H1 (cell line): ENCODE measurements around the gene AGBL1. TPM values are rescaled to one million over a fixed set of nuclear protein-coding genes. Genes with fewer than 3 reads are reported as not detected.

Experiments
- CTCF ChIA-PET: fragments of 300-600 bp; sonication (Branson Sonifier 250); formaldehyde crosslinking; loops from one replicate; lab custom pipeline; 2021; ENCODE audit not compliant: partially characterized antibody; lab: Charles Lee
- POLR2A ChIA-PET: fragments of 300-600 bp; sonication (Branson Sonifier 250); formaldehyde crosslinking; loops from one replicate; lab custom pipeline; 2021; ENCODE audit warnings: inconsistent platforms; ENCODE audit not compliant: partially characterized antibody; lab: Charles Lee
- DNase-seq, 2 experiments: peaks; one replicate each; pipeline versions ENCODE4 v3.0.0 to v3.0.0-alpha.2; 2010 to 2022; ENCODE audit warnings: low spot score in 2 of 2, low read depth in 1 of 2, mixed read lengths in 1 of 2
- FAIRE-seq: peaks from 2 replicates; lab custom pipeline; 2011; peaks lifted over from hg19 to GRCh38; lab: Jason Lieb, UNC
- H2AFZ ChIP-seq: 2 replicates; pipeline ENCODE4 v1.8.1; 2012; ENCODE audit warnings: low read length, inconsistent platforms
- H2AK5ac ChIP-seq: 2 replicates; pipeline ENCODE4 v1.6.1; 2013; ENCODE audit warnings: low read depth, low read length
- H2BK120ac ChIP-seq: replicated peaks from 2 replicates; pipeline ENCODE3; 2013; ENCODE audit warnings: low read depth, low read length, inconsistent platforms
- H2BK12ac ChIP-seq: 2 replicates; pipeline ENCODE4 v1.6.1; 2013; ENCODE audit warnings: low read depth, low read length
- H2BK15ac ChIP-seq: 2 replicates; pipeline ENCODE4 v1.6.1; 2013; ENCODE audit warnings: low read length
- H2BK20ac ChIP-seq: 2 replicates; pipeline ENCODE4 v1.6.1; 2013; ENCODE audit warnings: low read length
- H2BK5ac ChIP-seq: 2 replicates; pipeline ENCODE4 v1.6.1; 2013; ENCODE audit warnings: low read depth, low read length
- H3K14ac ChIP-seq: 2 replicates; pipeline ENCODE4 v1.6.1; 2013; ENCODE audit warnings: inconsistent platforms; ENCODE audit not compliant: insufficient read length
- H3K18ac ChIP-seq: 2 replicates; pipeline ENCODE4 v1.6.1; 2013; ENCODE audit warnings: low read length; ENCODE audit errors: extremely low read depth
- H3K23ac ChIP-seq: 2 replicates; pipeline ENCODE4 v1.6.1; 2013; ENCODE audit warnings: inconsistent platforms; ENCODE audit not compliant: insufficient read length
- H3K23me2 ChIP-seq: 2 replicates; pipeline ENCODE4 v1.6.1; 2013; ENCODE audit warnings: low read depth, low read length
- H3K27ac ChIP-seq: 2 replicates; pipeline ENCODE4 v1.6.1; 2011; ENCODE audit warnings: low read depth, low read length, inconsistent platforms
- H3K27me3 ChIP-seq, 4 experiments: replicated peaks in 1 of 4; 1 replicate in 1 of 4; 2 replicates in 3 of 4; pipeline versions ENCODE4 v1.6.1 to v1.8.1; 2011 to 2013; ENCODE audit warnings: low read length in 3 of 4, mild to moderate bottlenecking in 3 of 4, inconsistent platforms in 2 of 4, mixed read lengths in 2 of 4, moderate library complexity in 1 of 4; ENCODE audit not compliant: control insufficient read depth in 3 of 4, insufficient read depth in 3 of 4; ENCODE audit errors: extremely low read depth in 1 of 4
- H3K36me3 ChIP-seq, 4 experiments: 2 replicates each; pipeline versions ENCODE4 v1.6.1 to v1.8.1; 2011 to 2013; ENCODE audit warnings: mild to moderate bottlenecking in 4 of 4, low read length in 3 of 4, moderate library complexity in 2 of 4, control low read depth in 1 of 4, inconsistent platforms in 1 of 4; ENCODE audit not compliant: insufficient read depth in 4 of 4, control insufficient read depth in 2 of 4
- H3K4ac ChIP-seq: replicated peaks from 2 replicates; pipeline ENCODE3; 2013; ENCODE audit warnings: low read length, low read depth, mixed read lengths, inconsistent platforms; ENCODE audit not compliant: insufficient read length
- H3K4me1 ChIP-seq, 4 experiments: replicated peaks in 1 of 4; 1 replicate in 1 of 4; 2 replicates in 3 of 4; pipeline versions ENCODE4 v1.6.1 to v1.8.1; 2011 to 2013; ENCODE audit warnings: low read length in 3 of 4, inconsistent platforms in 2 of 4, mixed read lengths in 1 of 4; ENCODE audit not compliant: insufficient read depth in 4 of 4, control insufficient read depth in 3 of 4
- H3K4me2 ChIP-seq, 2 experiments: 2 replicates each; pipeline versions ENCODE4 v1.6.1 to v1.8.1; 2011 to 2013; ENCODE audit warnings: low read depth in 2 of 2, low read length in 2 of 2, control low read depth in 1 of 2, inconsistent platforms in 1 of 2, mild to moderate bottlenecking in 1 of 2; ENCODE audit not compliant: insufficient read depth in 1 of 2
- H3K4me3 ChIP-seq, 4 experiments: fragments of 200-600, 300-600 bp in 1 of 4; sonication (generic), shearing (Covaris generic), sonication (Bioruptor Twin) in 1 of 4; 2 replicates each; pipeline versions ENCODE4 v1.5.1 to v1.8.1; 2011 to 2016; ENCODE audit warnings: low read length in 4 of 4, low read depth in 3 of 4, control low read depth in 2 of 4, inconsistent platforms in 2 of 4, mild to moderate bottlenecking in 2 of 4, mixed read lengths in 1 of 4, moderate library complexity in 1 of 4; ENCODE audit not compliant: insufficient read depth in 2 of 4; ENCODE audit errors: extremely low read depth in 1 of 4
- H3K56ac ChIP-seq: replicated peaks from 2 replicates; pipeline ENCODE3; 2013; ENCODE audit warnings: low read depth, mild to moderate bottlenecking, mixed read lengths, low read length, inconsistent platforms; ENCODE audit not compliant: insufficient read length
- H3K79me1 ChIP-seq: 2 replicates; pipeline ENCODE4 v1.6.1; 2013; ENCODE audit warnings: low read depth, low read length, control low read depth
- H3K79me2 ChIP-seq, 2 experiments: 2 replicates each; pipeline versions ENCODE4 v1.6.1 to v1.8.1; 2012 to 2013; ENCODE audit warnings: low read length in 2 of 2, mild to moderate bottlenecking in 2 of 2, inconsistent platforms in 1 of 2; ENCODE audit not compliant: insufficient read depth in 2 of 2, control insufficient read depth in 1 of 2
- H3K9ac ChIP-seq, 4 experiments: replicated peaks in 1 of 4; 1 replicate in 1 of 4; 2 replicates in 3 of 4; pipeline versions ENCODE4 v1.6.1 to v1.8.1; 2011 to 2013; ENCODE audit warnings: low read depth in 3 of 4, low read length in 3 of 4, control low read depth in 2 of 4, mild to moderate bottlenecking in 2 of 4, moderate library complexity in 2 of 4, inconsistent platforms in 1 of 4; ENCODE audit errors: extremely low read depth in 1 of 4
- H3K9me3 ChIP-seq, 2 experiments: 2 replicates each; pipeline versions ENCODE4 v1.6.1 to v1.8.1; 2012 to 2013; ENCODE audit warnings: mild to moderate bottlenecking in 2 of 2, moderate library complexity in 2 of 2, control low read depth in 1 of 2, inconsistent platforms in 1 of 2, low read depth in 1 of 2, low read length in 1 of 2, mixed read lengths in 1 of 2; ENCODE audit not compliant: insufficient read depth in 2 of 2
- H4K20me1 ChIP-seq, 2 experiments: replicated peaks in 1 of 2; 2 replicates each; pipeline versions ENCODE3 to v1.8.1; 2011 to 2013; ENCODE audit warnings: inconsistent platforms in 2 of 2, low read length in 2 of 2, mild to moderate bottlenecking in 1 of 2; ENCODE audit not compliant: insufficient read depth in 2 of 2, control insufficient read depth in 1 of 2
- H4K5ac ChIP-seq: 2 replicates; pipeline ENCODE4 v1.6.1; 2013; ENCODE audit warnings: low read length, low read depth, mixed read lengths, inconsistent platforms; ENCODE audit not compliant: insufficient read length
- H4K8ac ChIP-seq: 2 replicates; pipeline ENCODE4 v1.8.0; 2013; ENCODE audit warnings: mild to moderate bottlenecking, moderate library complexity, low read length, inconsistent platforms; ENCODE audit not compliant: insufficient read depth; ENCODE audit errors: extremely low read depth
- H4K91ac ChIP-seq: replicated peaks from 2 replicates; pipeline ENCODE3; 2013; ENCODE audit warnings: low read length, mixed read lengths, inconsistent platforms; ENCODE audit not compliant: insufficient read length
- NANOG ChIP-seq: IDR thresholded peaks from 2 replicates; pipeline ENCODE4 v1.6.1; 2011; ENCODE audit warnings: low read length, low read depth, mild to moderate bottlenecking, inconsistent platforms; ENCODE audit not compliant: insufficient read depth, poor library complexity, severe bottlenecking
- RBBP5 ChIP-seq: IDR thresholded peaks from 2 replicates; pipeline ENCODE4 v1.7.1; 2012; ENCODE audit warnings: low read depth, mild to moderate bottlenecking, inconsistent platforms, low read length, moderate library complexity, borderline replicate concordance
- TEAD4 ChIP-seq: IDR thresholded peaks from 2 replicates; pipeline ENCODE4 v1.6.1; 2012; ENCODE audit warnings: low read depth, low read length, inconsistent platforms, mixed read lengths
- WGBS, 2 experiments: shearing (Covaris generic) in 1 of 2; methylation state at CpG; one replicate each; pipeline versions ENCODE4 v1.1.6 to v1.1.7; 2013 to 2015; ENCODE audit warnings: low lambda C conversion rate in 2 of 2, mixed read lengths in 2 of 2, inconsistent platforms in 1 of 2, low coverage in 1 of 2, missing lambda C conversion rate in 1 of 2; ENCODE audit not compliant: insufficient replicate concordance in 2 of 2, insufficient coverage in 1 of 2, insufficient read length in 1 of 2; ENCODE audit errors: extremely low coverage in 1 of 2, missing lambda C conversion rate in 1 of 2; 5-methylcytosine and 5-hydroxymethylcytosine counted together
- polyA plus RNA-seq, 7 experiments: library from polyadenylated mRNA; depleted of rRNA in 3 of 7; stranded (reverse) in 5 of 7; unstranded in 2 of 7; fragments of >200 nt in 5 of 7; fragments of 200-250 nt in 2 of 7; gene quantifications; 1 replicate in 5 of 7; 2 replicates in 1 of 7; 4 replicates in 1 of 7; pipeline versions ENCODE4 v1.2.1 to v1.2.3, GENCODE V29; 2011 to 2013; ENCODE audit warnings: missing spikeins in 2 of 7, mixed read lengths in 2 of 7
- total RNA-seq: library from RNA; stranded (reverse); fragmentation: NEBNext Ultra II Directional; extraction: Animal tissue kit (Norgen Biotek cat#: 25700); gene quantifications from 2 replicates; pipeline ENCODE4 v1.2.1, GENCODE V29; 2021

The AGBL1 gene
- total and polyA plus RNA-seq, 2 of the 8 experiments (the other 6 are each of a cell fraction or from before 2014, with no cell fraction given) = not detected

- ChIA-PET POLR2A (no interaction called here), CTCF (interaction anchor here (1.1 to 2.3 kb wide), 5 partner anchors 8 to 23 kb away, joined by 5 to 13 read pairs (median 7); no protein-coding TSS in a partner anchor)
- Histone ChIP-seq H4K91ac (no peak overlapping the region), H2BK15ac (no peak overlapping the region), H3K18ac (no peak overlapping the region), H3K14ac (no peak overlapping the region), H3K4me3 (no peak overlapping the region), H2BK5ac (no peak overlapping the region), H3K4me1 (peaks cover 5 to 16% (median 5%) of the 10 kb centered on the region in 4 experiments; a peak in 6 of 7 replicates), H3K36me3 (no peaks in the 10 kb centered on the region), H3K56ac (no peak overlapping the region), H3K4me2 (no peak overlapping the region), H2BK120ac (no peak overlapping the region), H2AK5ac (no peak overlapping the region), H3K9me3 (no peaks in the 10 kb centered on the region), H2BK20ac (no peak overlapping the region), H3K79me1 (no peaks in the 10 kb centered on the region), H4K5ac (no peak overlapping the region), H3K9ac (no peak overlapping the region), H2BK12ac (no peak overlapping the region), H2AFZ (no peak overlapping the region), H3K27me3 (no peaks in the 10 kb centered on the region), H3K23me2 (no peaks in the 10 kb centered on the region), H4K8ac (no peak overlapping the region), H3K4ac (no peak overlapping the region), H4K20me1 (no peaks in the 10 kb centered on the region), H3K79me2 (no peaks in the 10 kb centered on the region; a peak in 1 of 4 replicates), H3K23ac (no peak overlapping the region), H3K27ac (no peak overlapping the region)
- no peak for FAIRE-seq
- WGBS, 2 experiments = 100% methylated on average over 1 of the region's 1 CpG; no CpG with 5 or more reads in 1 of the 2 experiments
- TF ChIP-seq RBBP5 (no peak), NANOG (no peak), TEAD4 (no peak)
- no peak for DNase-seq
Measured at GRCh38 chr15:86080302-86080701, 631 bp downstream of the AGBL1 start.
